ENCODE data around the gene TEAD1.

The TEAD1 gene
- total RNA-seq = 0 to 6.7 (median 0.93) reads per million in 9 experiments

DNA sequence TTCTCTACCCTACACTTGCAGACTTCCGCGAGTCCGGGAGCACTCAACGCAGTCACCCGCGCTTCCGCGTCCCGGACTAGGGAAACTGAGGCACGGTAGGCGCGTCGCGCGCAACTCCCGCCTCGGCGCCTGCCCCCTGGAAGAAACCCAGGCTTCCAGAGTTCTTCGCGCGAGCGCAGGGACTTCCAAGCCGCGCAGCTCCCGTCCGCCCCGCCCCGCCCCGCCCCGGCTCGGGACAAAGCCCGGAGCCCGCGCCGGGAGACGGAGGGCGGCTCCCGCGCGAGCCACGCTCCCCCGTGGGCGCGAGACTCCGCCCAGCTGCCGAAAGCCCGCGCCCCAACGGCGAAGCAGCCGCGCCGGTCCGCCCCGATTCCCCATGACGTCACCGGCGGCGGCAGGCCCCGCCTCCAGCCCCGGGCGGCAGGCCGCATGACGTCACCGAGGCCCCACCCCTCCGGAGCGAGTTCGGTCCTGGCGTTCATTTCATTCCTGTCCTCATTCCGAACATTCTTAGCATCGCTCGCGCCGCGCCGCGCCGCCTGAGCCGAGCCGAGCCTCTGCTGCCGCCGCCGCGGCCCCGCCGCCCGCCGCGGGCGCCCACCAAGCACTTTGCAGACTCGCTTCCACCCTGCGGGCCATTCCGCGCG is at the start of gene TEAD1:
TEAD1 (plus strand) TSS at position 498 of the 647 bp plus-strand sequence.
- no peak within 1 kb of the TSS for H3K27ac Mint-ChIP-seq
- H3K4me1 Mint-ChIP-seq (ENCODE audit: low read depth in 2 of 2) = peaks cover 3 to 5% of the 10 kb centered on the region in 2 donors
- H3K36me3 Mint-ChIP-seq (ENCODE audit: insufficient read depth) = no peaks in the 10 kb centered on the region
- H3K9me3 Mint-ChIP-seq = no peaks in the 10 kb centered on the region
- peaks cover 70 to 74% of the 10 kb centered on the region in 2 donors for H3K27me3 Mint-ChIP-seq
- ATAC-seq (replicated peaks) (peak; percentile 84), DNase-seq (peak; percentile 68 to 83 (median 76))
- peak within 1 kb of the TSS; percentile 66 to 76 for H3K4me3 Mint-ChIP-seq

DNA sequence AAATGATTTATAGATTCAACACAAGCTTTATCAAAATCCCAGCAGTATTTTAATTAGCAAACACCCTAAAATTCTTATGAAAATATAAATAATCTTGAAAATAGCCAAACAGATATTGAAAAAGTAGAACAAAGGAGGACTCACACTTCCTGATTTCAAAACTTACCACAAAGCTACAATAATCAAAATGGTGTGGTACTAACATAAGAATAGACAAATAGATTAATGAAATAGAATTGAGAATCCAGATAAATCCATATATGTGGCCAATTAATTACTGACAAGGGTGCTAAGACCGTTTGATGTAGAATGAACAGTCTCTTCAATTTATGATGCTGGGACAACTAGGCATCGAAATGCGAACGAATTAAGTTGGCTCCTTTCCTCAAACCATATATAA is 49.6 kb upstream of the TEAD1 start:
- no peak overlapping the region for H3K4me3 Mint-ChIP-seq
- H3K36me3 Mint-ChIP-seq (ENCODE audit: insufficient read depth) = no peaks in the 10 kb centered on the region
- no peaks in the 10 kb centered on the region for H3K4me1 Mint-ChIP-seq (ENCODE audit: low read depth in 2 of 2)
- peaks cover 9 to 20% of the 10 kb centered on the region in 2 donors for H3K27me3 Mint-ChIP-seq
- H3K9me3 Mint-ChIP-seq = peaks cover 5 to 7% of the 10 kb centered on the region in 2 donors
- ATAC-seq (replicated peaks) (no peak), DNase-seq (no peak)
- no peak overlapping the region for H3K27ac Mint-ChIP-seq

- no peaks in the 10 kb centered on the region for H3K36me3 Mint-ChIP-seq (ENCODE audit: insufficient read depth)
- H3K4me3 Mint-ChIP-seq = no peak overlapping the region
- peaks cover 5% of the 10 kb centered on the region in 2 donors for H3K9me3 Mint-ChIP-seq
- H3K4me1 Mint-ChIP-seq (ENCODE audit: low read depth in 2 of 2) = no peaks in the 10 kb centered on the region
- DNase-seq (no peak), ATAC-seq (replicated peaks) (no peak)
- H3K27ac Mint-ChIP-seq = no peak overlapping the region
- H3K27me3 Mint-ChIP-seq = peaks cover 3 to 22% of the 10 kb centered on the region in 2 donors
Observed at GRCh38 chr11:12625438-12626071, 48.7 kb upstream of the TEAD1 start.

DNA sequence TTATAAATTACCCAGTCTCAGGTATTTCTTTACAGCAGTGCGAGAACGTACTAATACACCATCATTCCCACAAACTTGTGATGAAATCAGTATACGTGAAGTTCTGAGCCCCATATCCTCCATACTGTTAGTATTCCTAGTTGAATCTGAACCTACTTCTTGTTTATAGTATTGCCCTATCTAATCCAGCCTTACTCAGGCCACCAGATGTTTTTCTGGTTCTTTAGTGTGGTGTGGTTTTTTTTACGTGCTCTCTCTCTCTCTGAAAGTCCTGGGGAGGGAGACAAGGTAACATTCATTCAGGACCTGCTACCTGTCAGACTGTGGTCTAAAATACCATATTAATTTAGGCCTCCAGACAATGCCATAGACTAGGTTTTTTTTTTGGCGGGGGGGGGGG is 47.6 kb upstream of the TEAD1 start:
- DNase-seq (no peak), ATAC-seq (replicated peaks) (no peak)
- Mint-ChIP-seq H3K27me3 (peaks cover 2 to 29% of the 10 kb centered on the region in 2 donors), H3K27ac (no peak overlapping the region), H3K4me1 (ENCODE audit: low read depth in 2 of 2) (no peaks in the 10 kb centered on the region), H3K4me3 (no peak overlapping the region), H3K36me3 (ENCODE audit: insufficient read depth) (no peaks in the 10 kb centered on the region), H3K9me3 (peaks cover 0 to 3% of the 10 kb centered on the region in 2 donors)

- no peak for ATAC-seq (replicated peaks)
- no peak for DNase-seq
- H3K4me3 Mint-ChIP-seq = no peak overlapping the region
- H3K27me3 Mint-ChIP-seq = peaks cover 8 to 39% of the 10 kb centered on the region in 2 donors
- H3K9me3 Mint-ChIP-seq = peaks cover 0 to 3% of the 10 kb centered on the region in 2 donors
- H3K4me1 Mint-ChIP-seq (ENCODE audit: low read depth in 2 of 2) = no peaks in the 10 kb centered on the region
- no peaks in the 10 kb centered on the region for H3K36me3 Mint-ChIP-seq (ENCODE audit: insufficient read depth)
- H3K27ac Mint-ChIP-seq = no peak overlapping the region
Observed at GRCh38 chr11:12628314-12628713, 45.9 kb upstream of the TEAD1 start.

GRCh38 chr11:12629601-12630313 is 44.5 kb upstream of the TEAD1 start:
- H3K27me3 Mint-ChIP-seq = peaks cover 13 to 39% of the 10 kb centered on the region in 2 donors
- no peaks in the 10 kb centered on the region for H3K36me3 Mint-ChIP-seq (ENCODE audit: insufficient read depth)
- H3K27ac Mint-ChIP-seq = no peak overlapping the region
- no peaks in the 10 kb centered on the region for H3K4me1 Mint-ChIP-seq (ENCODE audit: low read depth in 2 of 2)
- peaks cover 0 to 2% of the 10 kb centered on the region in 2 donors for H3K9me3 Mint-ChIP-seq
- no peak for ATAC-seq (replicated peaks)
- no peak for DNase-seq
- H3K4me3 Mint-ChIP-seq = no peak overlapping the region

DNA sequence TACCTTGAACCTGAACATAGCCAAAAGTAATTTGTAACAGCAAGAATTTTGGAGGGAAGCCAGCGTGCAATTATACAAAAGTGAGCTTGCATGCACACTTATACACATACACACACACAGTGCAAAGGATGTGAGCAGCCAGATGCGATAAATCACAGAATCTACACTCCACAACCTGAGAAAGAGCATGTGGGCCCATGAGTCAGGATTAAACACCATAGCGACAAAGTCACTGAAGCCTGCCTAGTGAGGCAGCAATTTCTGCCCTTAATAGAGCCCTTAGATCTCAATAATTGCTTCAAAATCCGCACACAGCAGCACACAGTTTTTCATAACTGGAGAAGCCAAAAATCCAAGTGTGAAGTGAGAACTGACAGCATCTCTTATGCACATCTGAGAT is 42.6 kb upstream of the TEAD1 start:
- ATAC-seq (replicated peaks) (no peak), DNase-seq (no peak)
- Mint-ChIP-seq H3K4me3 (no peak overlapping the region), H3K36me3 (ENCODE audit: insufficient read depth) (no peaks in the 10 kb centered on the region), H3K27ac (no peak overlapping the region), H3K9me3 (peaks cover 0 to 1% of the 10 kb centered on the region in 2 donors), H3K27me3 (peaks cover 13 to 39% of the 10 kb centered on the region in 2 donors), H3K4me1 (ENCODE audit: low read depth in 2 of 2) (no peaks in the 10 kb centered on the region)

DNA sequence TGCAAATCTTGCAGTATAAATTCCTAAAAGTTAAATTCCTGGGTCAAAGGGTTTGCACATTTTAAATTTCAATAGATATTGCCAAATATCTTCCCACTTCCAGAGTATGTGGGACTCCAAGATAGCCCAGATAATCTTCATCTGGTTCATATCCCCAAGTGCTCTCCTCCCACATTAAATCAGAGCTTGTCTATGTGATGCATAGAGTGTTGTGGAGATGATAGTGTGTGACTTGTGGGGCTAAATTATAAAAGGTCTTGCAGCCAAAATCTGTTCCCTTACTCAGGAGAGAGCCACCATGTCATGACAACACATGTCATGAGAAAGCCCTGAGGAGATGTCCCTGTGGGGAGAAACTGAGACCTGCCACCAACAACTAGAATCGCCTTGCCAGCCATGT is 39.9 kb upstream of the TEAD1 start:
- Mint-ChIP-seq H3K27me3 (peaks cover 18 to 49% of the 10 kb centered on the region in 2 donors), H3K4me3 (no peak overlapping the region), H3K36me3 (ENCODE audit: insufficient read depth) (no peaks in the 10 kb centered on the region), H3K27ac (no peak overlapping the region), H3K9me3 (no peaks in the 10 kb centered on the region), H3K4me1 (ENCODE audit: low read depth in 2 of 2) (no peaks in the 10 kb centered on the region)
- ATAC-seq (replicated peaks) (no peak), DNase-seq (no peak)

DNA sequence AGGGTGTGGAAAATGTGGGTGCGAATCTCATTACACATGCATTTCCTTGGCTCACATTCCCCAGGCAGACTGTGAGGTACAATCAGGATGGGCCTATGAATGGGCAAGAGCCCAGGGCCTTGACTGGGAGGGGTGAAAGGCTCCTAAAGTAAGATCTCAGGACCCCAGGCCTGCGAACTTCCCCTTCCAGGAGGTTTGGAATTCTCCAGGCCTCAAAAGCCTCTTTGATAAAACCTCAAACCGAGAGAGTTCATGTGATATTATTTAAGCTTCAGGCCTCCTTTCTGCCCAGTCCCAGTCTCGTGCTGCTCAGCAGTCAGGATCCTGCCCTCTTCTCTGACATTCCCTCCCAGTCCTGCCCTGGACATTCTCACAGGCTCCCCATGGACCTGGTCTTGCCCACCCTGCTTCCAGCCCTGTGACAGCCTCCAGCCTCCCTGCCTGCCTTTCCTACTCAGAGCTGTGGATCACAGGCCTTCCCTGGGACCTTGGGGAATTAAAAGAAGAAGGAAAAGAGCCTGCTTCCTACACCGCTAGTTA is 37.3 kb upstream of the TEAD1 start:
- DNase-seq (no peak), ATAC-seq (replicated peaks) (no peak)
- H3K4me3 Mint-ChIP-seq = no peak overlapping the region
- no peaks in the 10 kb centered on the region for H3K9me3 Mint-ChIP-seq
- H3K36me3 Mint-ChIP-seq (ENCODE audit: insufficient read depth) = no peaks in the 10 kb centered on the region
- H3K4me1 Mint-ChIP-seq (ENCODE audit: low read depth in 2 of 2) = no peaks in the 10 kb centered on the region
- H3K27me3 Mint-ChIP-seq = peaks cover 13 to 33% of the 10 kb centered on the region in 2 donors
- no peak overlapping the region for H3K27ac Mint-ChIP-seq

DNA sequence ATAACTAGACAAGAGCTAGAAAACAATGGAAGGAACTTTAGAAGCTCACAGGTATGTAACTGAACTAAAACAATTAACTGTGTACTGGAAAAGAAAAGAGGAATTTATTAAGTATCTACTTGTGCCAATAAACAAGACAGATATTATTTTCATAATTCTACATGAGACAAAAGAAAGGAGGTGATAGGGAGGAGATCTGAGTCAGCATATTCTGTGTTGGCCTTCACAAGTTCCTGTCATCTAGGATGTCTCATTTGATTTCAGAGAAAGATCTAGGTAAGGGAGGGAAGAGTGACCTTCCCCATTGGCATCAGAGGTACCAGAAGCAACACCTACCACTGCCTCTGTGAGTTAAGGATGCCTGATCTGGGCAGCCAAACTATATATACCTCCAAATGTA is 34.8 kb upstream of the TEAD1 start:
- H3K4me3 Mint-ChIP-seq = no peak overlapping the region
- no peaks in the 10 kb centered on the region for H3K36me3 Mint-ChIP-seq (ENCODE audit: insufficient read depth)
- H3K27ac Mint-ChIP-seq = no peak overlapping the region
- ATAC-seq (replicated peaks) (no peak), DNase-seq (no peak)
- peaks cover 8 to 38% of the 10 kb centered on the region in 2 donors for H3K27me3 Mint-ChIP-seq
- no peaks in the 10 kb centered on the region for H3K9me3 Mint-ChIP-seq
- no peaks in the 10 kb centered on the region for H3K4me1 Mint-ChIP-seq (ENCODE audit: low read depth in 2 of 2)

- Mint-ChIP-seq H3K36me3 (ENCODE audit: insufficient read depth) (no peaks in the 10 kb centered on the region), H3K27ac (no peak overlapping the region), H3K4me3 (no peak overlapping the region), H3K4me1 (ENCODE audit: low read depth in 2 of 2) (no peaks in the 10 kb centered on the region), H3K27me3 (peaks cover 5 to 38% of the 10 kb centered on the region in 2 donors), H3K9me3 (no peaks in the 10 kb centered on the region)
- DNase-seq (no peak), ATAC-seq (replicated peaks) (no peak)
Observed at GRCh38 chr11:12640355-12640754, 33.9 kb upstream of the TEAD1 start.

DNA sequence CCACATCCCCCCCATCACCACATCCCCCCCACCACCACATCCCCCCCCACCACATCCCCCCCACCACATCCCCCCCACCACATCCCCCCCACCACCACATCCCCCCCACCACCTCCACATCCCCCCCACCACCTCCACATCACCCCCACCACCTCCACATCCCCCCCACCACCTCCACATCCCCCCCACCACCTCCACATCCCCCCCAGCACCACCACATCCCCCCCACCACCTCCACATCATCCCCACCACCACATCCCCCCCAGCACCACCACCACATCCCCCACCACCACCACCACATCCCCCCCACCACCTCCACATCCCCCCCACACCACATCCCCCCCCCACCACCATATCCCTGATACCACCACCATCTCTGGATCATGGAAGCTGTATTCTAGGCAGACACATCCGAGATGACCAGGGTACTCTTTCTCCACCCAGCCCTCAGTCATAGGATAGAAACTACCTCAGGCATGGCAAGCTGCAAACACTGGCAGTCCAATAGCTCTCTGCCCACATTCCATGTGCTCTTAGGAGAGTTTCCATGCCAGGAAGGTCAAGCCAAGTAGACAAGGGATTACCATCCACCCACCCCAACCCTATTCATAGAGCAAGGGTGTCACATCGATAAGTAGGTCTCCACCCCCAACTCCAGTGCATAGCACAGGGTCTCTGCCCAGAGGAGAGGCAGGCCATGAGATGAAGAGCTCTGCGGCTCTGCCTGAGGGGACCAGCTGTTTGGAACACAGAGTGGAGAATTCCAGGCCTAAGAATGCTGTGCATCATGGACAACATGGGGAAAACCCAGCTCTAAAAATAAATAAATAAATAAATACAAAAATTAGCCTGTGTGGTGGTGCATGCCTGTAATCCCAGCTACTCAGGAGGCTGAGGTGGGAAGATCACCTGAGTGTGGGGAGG is 33.0 kb upstream of the TEAD1 start:
- no peak overlapping the region for H3K4me3 Mint-ChIP-seq
- no peak for ATAC-seq (replicated peaks)
- no peak for DNase-seq
- H3K27ac Mint-ChIP-seq = no peak overlapping the region
- no peaks in the 10 kb centered on the region for H3K9me3 Mint-ChIP-seq
- peaks cover 5 to 38% of the 10 kb centered on the region in 2 donors for H3K27me3 Mint-ChIP-seq
- H3K4me1 Mint-ChIP-seq (ENCODE audit: low read depth in 2 of 2) = no peaks in the 10 kb centered on the region
- no peaks in the 10 kb centered on the region for H3K36me3 Mint-ChIP-seq (ENCODE audit: insufficient read depth)

GRCh38 chr11:12642040-12642439 is 32.2 kb upstream of the TEAD1 start:
- H3K9me3 Mint-ChIP-seq = no peaks in the 10 kb centered on the region
- ATAC-seq (replicated peaks) (no peak), DNase-seq (no peak)
- H3K27me3 Mint-ChIP-seq = peaks cover 5 to 35% of the 10 kb centered on the region in 2 donors
- H3K4me1 Mint-ChIP-seq (ENCODE audit: low read depth in 2 of 2) = no peaks in the 10 kb centered on the region
- H3K36me3 Mint-ChIP-seq (ENCODE audit: insufficient read depth) = no peaks in the 10 kb centered on the region
- H3K4me3 Mint-ChIP-seq = no peak overlapping the region
- H3K27ac Mint-ChIP-seq = no peak overlapping the region

All from effector memory CD8-positive, alpha-beta T cell (primary cell).